Activated CD8-positive, alpha-beta memory T cell treated with anti-CD3 and anti-CD28 coated beads, Interleukin-2, amount 10 ng/mL, durations not matched to agents 7 days and 5 days (primary cell): ENCODE measurements around the gene ADAMTSL5. TPM values are rescaled to one million over a fixed set of nuclear protein-coding genes. Genes with fewer than 3 reads are reported as not detected.

Source experiments
- ATAC-seq: fragments of 150-1000 bp; cut with Tn5 transposase; one replicate; pipeline ENCODE4 v1.10.0; 2021; ENCODE audit warnings: moderate library complexity
- CTCF ChIA-PET: fragments of 350-600 bp; sonication (Branson Sonifier 250); formaldehyde crosslinking; loops from one replicate; lab custom pipeline; 2021; ENCODE audit warnings: antibody characterized with exemption; lab: Charles Lee
- DNase-seq: peaks from one replicate; pipeline ENCODE4 v3.0.0-alpha.2; 2020
- H3K27ac Mint-ChIP-seq: one replicate; pipeline ENCODE4 v1.8.0; 2021; ENCODE audit warnings: mild to moderate bottlenecking, mixed read lengths
- H3K27me3 Mint-ChIP-seq: one replicate; pipeline ENCODE4 v1.8.0; 2021; ENCODE audit warnings: mixed read lengths
- H3K36me3 Mint-ChIP-seq: one replicate; pipeline ENCODE4 v1.8.0; 2021; ENCODE audit warnings: mild to moderate bottlenecking, mixed read lengths
- H3K4me1 Mint-ChIP-seq: one replicate; pipeline ENCODE4 v1.8.0; 2021; ENCODE audit warnings: mixed read lengths
- H3K4me3 Mint-ChIP-seq: one replicate; pipeline ENCODE4 v1.8.0; 2021; ENCODE audit warnings: mild to moderate bottlenecking, moderate library complexity, mixed read lengths
- H3K9me3 Mint-ChIP-seq: one replicate; pipeline ENCODE4 v1.8.0; 2022; ENCODE audit warnings: low read depth, mixed read lengths
- total RNA-seq, 2 experiments: library from RNA; stranded (reverse); gene quantifications; one replicate each; pipeline ENCODE4 v1.2.3, GENCODE V29; 2021

ADAMTSL5 gene
- total RNA-seq, 2 experiments from 2014 or later: 0.91 to 1.2 TPM

DNA sequence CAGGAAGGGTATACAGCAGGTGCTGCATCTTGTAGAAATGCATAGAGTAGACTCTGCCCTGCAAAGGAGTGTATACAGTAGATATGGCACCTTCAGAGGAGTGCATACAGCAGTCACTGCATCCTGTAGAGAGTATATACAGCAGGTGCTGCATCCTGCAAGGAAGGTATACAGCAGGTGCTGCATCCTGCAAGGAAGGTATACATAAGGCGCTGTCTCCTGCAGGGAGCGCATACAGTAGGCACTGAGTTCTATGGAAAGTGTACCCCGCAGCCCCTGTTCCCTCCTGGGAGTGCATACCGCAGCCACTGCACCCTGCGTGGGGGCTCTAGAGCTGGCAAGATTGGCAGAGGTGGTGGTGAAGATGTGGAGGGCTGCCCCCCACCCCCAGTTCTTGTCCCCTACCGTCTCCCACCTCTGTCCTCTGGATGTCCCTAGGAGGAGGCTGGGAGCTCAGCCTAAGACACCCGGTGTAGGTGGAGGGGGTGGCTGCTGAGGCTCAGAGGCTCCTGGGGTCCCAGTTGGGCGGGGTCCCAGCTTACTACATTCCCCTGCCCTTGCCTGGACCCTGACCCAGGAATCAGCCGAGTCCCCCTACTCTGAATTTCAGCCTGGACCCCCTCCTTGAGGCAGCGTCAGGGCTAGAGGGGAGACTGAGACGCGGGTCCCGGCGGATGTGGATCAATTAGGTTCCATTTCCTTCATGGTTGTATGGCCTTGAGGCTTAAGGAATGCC, 2.3 kb upstream of the ADAMTSL5 start:
- no peak for DNase-seq
- CTCF ChIA-PET: interaction anchor here (0.7 kb wide), 1 partner anchor 78 kb away, joined by 3 read pairs; no protein-coding TSS in a partner anchor
- H3K36me3 Mint-ChIP-seq: no peaks in the 10 kb centered on the region
- peaks cover 11% of the 10 kb centered on the region for H3K27me3 Mint-ChIP-seq
- H3K4me3 Mint-ChIP-seq: no peak overlapping the region
- peaks cover 2% of the 10 kb centered on the region for H3K4me1 Mint-ChIP-seq
- no peak overlapping the region for H3K27ac Mint-ChIP-seq
- H3K9me3 Mint-ChIP-seq: no peaks in the 10 kb centered on the region
- ATAC-seq: no peak

DNA sequence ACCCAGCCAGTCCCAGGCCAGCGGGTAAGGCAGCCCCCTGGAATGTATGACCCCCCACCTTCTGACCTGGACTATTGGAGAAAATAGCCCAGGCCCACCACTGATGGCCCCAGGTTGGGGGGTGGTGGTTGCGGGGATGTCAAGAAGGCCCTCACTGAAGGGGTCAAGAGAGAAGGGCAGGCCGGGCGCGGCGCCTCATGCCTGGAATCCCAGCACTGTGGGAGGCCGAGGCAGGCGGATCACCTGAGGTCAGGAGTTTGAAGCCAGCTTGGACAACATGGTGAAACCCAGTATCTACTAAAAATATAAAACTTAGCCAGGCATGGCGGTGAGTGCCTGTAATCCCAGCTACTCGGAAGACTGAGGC, 1.5 kb upstream of the ADAMTSL5 start:
- H3K4me3 Mint-ChIP-seq: no peak overlapping the region

DNA sequence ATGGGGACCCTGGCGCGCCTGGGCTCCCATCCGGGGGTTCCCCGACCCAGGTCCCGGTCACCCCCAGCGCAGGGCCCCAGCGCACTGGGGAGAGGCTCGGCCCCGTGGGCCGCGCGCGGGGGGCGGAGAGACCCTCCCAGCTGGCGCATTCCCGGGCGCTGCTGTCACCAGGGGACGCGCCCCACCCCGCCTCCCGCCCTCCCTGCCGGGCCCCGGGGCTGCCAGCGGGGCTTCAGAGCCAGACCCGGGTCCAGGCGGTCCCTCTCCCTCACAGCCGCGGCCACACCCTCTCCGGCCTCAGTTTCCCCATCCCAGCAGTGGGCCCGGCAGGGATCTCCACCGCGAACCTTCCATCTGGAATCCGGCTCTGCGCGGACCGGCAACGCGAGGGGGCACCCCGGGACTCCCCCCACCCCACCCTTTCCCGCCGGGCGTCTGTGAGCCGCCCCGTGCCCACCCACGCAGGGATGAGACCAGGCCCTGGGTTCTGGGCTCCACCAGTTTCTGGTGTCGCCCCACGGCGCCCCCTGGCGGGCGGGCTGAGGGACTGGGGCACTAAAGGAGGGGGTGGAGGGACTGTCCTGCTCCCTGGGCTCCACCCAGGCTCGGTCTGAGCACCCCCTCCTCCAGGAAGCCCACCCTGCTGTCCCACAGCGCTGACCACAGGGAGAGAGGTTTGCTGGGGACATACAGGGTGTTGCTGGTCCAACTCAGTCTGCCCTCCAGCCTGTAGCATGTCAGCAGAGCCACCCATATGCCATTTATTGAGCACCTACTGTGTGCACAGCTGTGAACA, 878 bp upstream of the ADAMTSL5 start:
- Mint-ChIP-seq H3K27me3 (peaks cover 19% of the 10 kb centered on the region), H3K9me3 (no peaks in the 10 kb centered on the region), H3K4me3 (no peak overlapping the region), H3K27ac (no peak overlapping the region), H3K4me1 (peaks cover 2% of the 10 kb centered on the region), H3K36me3 (no peaks in the 10 kb centered on the region)
- ATAC-seq: peak; percentile 59
- CTCF ChIA-PET: interaction anchor here (0.7 kb wide), 1 partner anchor 46 kb away, joined by 3 read pairs; no protein-coding TSS in a partner anchor
- peak; percentile 76 for DNase-seq

More for the DNA sequence above, 1.5 kb upstream of the ADAMTSL5 start:
- H3K36me3 Mint-ChIP-seq: no peaks in the 10 kb centered on the region
- no peak for DNase-seq
- peaks cover 17% of the 10 kb centered on the region for H3K27me3 Mint-ChIP-seq
- peaks cover 2% of the 10 kb centered on the region for H3K4me1 Mint-ChIP-seq
- ATAC-seq: no peak
- H3K9me3 Mint-ChIP-seq: no peaks in the 10 kb centered on the region
- no peak overlapping the region for H3K27ac Mint-ChIP-seq
- CTCF ChIA-PET: interaction anchor here (0.7 kb wide), 1 partner anchor 77 kb away, joined by 3 read pairs; no protein-coding TSS in a partner anchor

DNA sequence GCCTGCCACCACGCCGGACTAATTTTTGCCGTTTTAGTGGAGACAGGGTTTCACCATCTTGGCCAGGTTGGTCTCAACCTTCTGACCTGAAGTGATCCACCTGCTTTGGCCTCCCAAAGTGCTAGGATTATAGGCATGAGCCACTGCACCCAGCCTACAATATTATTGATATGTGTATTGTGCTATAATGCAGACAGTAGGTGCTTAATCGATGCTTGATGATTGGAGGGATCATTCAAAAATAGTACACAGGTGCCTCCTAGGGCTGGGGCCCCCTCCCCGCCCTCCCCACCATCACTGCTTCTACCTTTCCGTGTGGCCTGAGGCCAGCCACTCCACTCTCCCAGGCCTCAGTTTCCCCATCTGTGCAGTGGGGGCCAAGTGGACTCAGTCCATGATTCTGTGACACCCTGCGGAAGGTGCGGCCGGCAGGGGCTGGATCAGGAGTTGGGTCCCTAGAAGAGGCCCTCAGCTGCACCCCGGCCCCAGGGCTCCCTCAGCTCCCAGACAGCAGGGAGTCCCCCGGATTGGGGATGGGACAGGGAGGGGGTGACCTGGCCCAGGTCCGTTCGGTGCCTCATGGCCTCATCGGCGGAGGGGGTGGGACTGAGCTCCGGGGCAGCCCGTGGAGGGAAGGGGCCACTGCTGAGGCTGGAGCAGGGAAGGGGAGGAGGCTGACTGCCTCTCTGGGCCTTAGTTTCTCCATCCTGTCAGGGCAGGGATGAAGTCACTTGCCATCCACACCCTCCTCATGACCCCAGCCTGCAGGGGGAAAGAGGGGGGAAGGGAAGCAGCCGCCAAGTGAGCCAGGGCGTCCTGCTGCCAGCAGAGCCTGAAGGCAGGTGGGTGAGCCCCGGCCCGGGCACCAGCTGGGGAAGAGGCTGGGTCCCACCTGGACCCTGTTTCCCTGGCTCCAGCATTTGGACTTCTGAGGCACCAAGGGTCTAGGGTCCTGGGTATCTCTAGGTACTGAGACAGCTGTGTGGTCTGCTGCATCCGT, 1.2 kb downstream of the ADAMTSL5 start:
- Mint-ChIP-seq H3K27ac (no peak overlapping the region), H3K27me3 (peaks cover 21% of the 10 kb centered on the region), H3K4me3 (peak overlapping the region; percentile 57), H3K9me3 (no peaks in the 10 kb centered on the region), H3K4me1 (peaks cover 6% of the 10 kb centered on the region), H3K36me3 (no peaks in the 10 kb centered on the region)
- DNase-seq (no peak), ATAC-seq (no peak)
- CTCF ChIA-PET: no interaction called here

DNA sequence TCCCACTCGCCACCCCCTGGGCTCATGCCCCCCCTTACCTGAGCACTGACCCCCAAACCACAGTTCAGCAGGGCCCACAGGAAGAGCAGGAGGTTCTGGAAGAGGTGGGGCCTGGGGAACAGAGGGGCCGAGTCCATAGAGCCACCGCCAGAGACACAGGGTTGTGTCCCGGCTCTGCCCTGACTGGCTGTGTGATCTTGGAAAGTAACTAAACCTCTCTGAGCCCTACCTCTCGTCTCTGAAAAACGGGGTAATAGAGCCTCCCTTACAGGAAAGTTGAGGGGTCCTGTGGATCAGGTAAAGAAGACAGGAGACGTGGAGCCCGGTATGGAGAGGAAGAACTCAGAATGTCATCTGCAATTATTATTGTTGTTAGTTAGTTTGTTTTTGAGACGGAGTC, 2.0 kb downstream of the ADAMTSL5 start:
- Mint-ChIP-seq H3K36me3 (no peaks in the 10 kb centered on the region), H3K4me3 (no peak overlapping the region), H3K27me3 (peaks cover 21% of the 10 kb centered on the region), H3K27ac (no peak overlapping the region), H3K4me1 (peaks cover 6% of the 10 kb centered on the region), H3K9me3 (peaks cover 2% of the 10 kb centered on the region)
- DNase-seq: no peak
- CTCF ChIA-PET: no interaction called here
- ATAC-seq: no peak

DNA sequence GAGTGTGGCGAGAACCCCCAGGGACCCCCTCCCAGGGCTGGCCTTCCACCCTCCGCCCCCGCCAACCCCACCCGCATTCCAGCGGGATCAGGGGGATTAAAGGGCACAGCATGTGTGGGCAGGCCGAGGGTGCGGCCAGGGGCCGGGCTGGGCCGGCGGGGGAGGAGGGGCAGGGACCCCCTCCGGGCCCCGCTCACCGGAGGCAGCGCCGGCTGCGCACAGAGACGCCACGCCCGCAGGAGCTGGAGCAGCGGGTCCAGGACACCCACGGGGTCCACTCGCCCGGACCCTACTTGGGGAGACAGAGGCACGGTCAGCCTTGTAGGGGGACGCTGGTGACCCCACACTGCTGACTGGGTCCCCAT, 2.4 kb downstream of the ADAMTSL5 start:
- ATAC-seq (no peak), DNase-seq (no peak)
- CTCF ChIA-PET: no interaction called here
- Mint-ChIP-seq H3K36me3 (no peaks in the 10 kb centered on the region), H3K9me3 (peaks cover 2% of the 10 kb centered on the region), H3K4me1 (peaks cover 6% of the 10 kb centered on the region), H3K4me3 (no peak overlapping the region), H3K27ac (no peak overlapping the region), H3K27me3 (peaks cover 21% of the 10 kb centered on the region)

DNA sequence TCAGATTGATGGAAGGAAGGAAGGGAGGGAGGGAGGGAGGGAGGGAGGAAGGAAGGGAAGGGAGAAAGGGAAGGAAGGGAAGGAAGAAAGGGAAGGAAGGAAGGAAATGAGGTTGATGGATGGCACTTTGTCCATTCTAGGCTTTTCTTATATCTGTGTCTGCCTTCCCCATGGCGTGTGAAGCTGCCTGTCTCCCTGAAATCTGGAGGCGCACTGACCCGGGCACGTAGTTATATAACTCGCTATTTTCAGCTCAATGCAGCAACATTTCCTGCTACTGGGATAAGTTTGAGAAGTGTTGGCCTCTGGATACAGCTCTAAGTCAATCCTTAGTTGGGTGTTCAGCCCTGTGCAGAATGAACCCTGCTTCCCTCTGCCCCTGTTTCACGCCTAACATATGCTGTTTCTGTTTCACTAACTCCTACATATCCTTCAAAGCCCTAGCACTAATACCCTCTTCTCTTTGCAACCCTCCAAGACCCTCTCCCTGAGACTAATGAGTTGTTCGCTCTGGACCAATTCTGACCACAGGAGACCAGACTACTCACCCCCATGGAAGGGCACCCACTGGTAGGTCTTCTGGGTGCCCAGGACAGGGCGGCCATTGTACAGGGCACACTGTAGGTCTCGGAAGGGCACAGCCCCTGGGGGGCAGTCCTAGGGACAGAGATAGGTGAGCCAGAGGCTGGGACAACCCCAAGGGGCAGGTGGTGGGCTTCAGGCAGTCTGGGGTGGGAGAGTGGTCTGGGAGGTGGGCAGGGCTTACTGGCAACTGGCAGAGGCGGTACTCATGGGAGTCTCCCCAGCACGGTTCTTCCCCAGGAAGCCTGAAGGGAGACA, 3.0 kb downstream of the ADAMTSL5 start:
- no peak overlapping the region for H3K4me3 Mint-ChIP-seq
- DNase-seq (no peak), ATAC-seq (no peak)
- peaks cover 6% of the 10 kb centered on the region for H3K4me1 Mint-ChIP-seq
- peaks cover 21% of the 10 kb centered on the region for H3K27me3 Mint-ChIP-seq
- peaks cover 2% of the 10 kb centered on the region for H3K9me3 Mint-ChIP-seq
- H3K36me3 Mint-ChIP-seq: no peaks in the 10 kb centered on the region
- CTCF ChIA-PET: interaction anchor here (0.7 to 0.9 kb wide), 2 partner anchors 44 to 230 kb away, joined by 3 read pairs; no protein-coding TSS in a partner anchor
- no peak overlapping the region for H3K27ac Mint-ChIP-seq

DNA sequence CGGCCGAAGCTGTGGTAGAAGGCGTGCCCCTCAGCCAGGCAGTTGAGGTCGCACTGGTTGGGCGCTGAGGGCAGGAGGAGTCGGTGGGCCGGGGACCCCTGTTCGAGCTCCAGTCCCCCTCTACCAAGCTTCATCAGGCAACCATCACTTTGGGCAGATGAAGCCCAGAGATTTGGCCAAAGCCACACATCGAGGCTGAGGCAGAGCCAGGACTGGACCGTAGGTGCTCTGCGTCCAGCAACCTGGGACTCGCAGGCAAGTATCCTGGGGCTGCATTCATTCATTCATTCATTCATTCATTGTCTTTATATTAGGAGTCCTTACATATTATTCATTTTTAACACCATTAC, 4.3 kb downstream of the ADAMTSL5 start:
- DNase-seq (no peak), ATAC-seq (no peak)
- Mint-ChIP-seq H3K9me3 (peaks cover 2% of the 10 kb centered on the region), H3K4me1 (peaks cover 8% of the 10 kb centered on the region), H3K27me3 (peaks cover 31% of the 10 kb centered on the region), H3K36me3 (no peaks in the 10 kb centered on the region), H3K4me3 (no peak overlapping the region), H3K27ac (no peak overlapping the region)
- CTCF ChIA-PET: interaction anchor here (1.7 kb wide), 1 partner anchor 38 kb away, joined by 6 read pairs; no protein-coding TSS in a partner anchor

DNA sequence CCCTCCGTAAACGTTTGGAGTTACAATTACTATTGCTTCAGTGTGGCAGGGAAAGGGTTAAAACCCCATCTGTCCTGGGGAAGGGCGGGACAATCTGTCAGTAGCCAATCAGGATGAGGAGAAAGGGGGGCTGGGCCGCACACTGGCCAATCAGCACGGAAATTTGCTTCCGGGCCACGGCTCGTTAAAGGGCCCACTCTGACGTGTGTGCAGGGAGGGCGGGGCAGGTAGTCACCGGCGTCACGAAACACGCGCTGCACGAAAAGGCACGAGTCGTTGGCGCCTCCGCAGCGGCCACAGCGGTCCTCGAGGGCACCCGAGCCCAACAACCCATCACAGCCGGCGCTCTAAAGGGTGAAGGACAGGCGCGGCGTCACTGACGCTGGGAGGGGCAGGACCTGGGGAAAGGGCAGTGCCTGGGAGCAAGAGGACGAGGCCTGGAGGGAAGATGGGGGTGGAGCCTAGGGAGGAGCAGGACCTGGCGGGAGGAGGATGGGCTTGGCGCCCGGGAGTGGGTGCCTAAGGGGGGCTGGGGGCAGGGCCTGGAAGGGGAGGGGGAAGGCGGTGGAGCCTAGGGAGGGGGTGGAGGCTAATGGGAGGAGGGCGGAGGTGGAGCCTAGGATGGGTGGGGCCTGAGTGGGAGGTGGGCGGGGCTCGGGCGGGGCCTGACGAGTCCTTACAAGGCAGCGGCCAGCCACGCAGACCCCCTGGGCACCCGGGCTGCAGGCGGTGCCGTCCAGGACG, 4.9 kb downstream of the ADAMTSL5 start:
- DNase-seq (peak; percentile 91), ATAC-seq (peak; percentile 87)
- peaks cover 2% of the 10 kb centered on the region for H3K9me3 Mint-ChIP-seq

DNA sequence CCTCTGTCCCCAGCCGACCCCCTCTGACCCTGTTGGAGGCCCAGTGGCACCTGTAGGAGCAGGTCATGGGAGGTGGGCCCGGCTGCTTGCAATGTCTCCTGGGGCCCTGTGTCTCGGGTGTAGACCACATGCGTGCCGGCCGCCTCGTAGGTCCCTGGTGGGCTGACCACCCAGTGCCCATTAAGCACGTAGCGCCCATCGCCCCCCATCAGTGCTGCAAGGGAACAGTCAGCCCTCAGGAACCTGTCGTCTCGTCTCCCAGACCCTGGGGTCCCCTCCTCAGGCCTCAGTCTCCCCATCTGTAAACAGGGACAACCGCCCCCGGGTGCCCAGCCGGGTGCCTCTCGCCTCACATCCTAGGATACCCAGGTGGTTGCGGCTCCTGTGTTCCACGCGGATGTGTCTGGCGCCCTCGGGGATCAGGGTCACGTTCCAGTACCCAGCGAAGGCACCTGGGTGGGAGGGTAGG, 5.6 kb downstream of the ADAMTSL5 start:
- H3K4me1 Mint-ChIP-seq: peaks cover 9% of the 10 kb centered on the region
- no peak for DNase-seq
- no peak overlapping the region for H3K27ac Mint-ChIP-seq
- ATAC-seq: no peak
- peaks cover 36% of the 10 kb centered on the region for H3K27me3 Mint-ChIP-seq
- no peak overlapping the region for H3K4me3 Mint-ChIP-seq
- H3K36me3 Mint-ChIP-seq: no peaks in the 10 kb centered on the region
- H3K9me3 Mint-ChIP-seq: peaks cover 2% of the 10 kb centered on the region
- CTCF ChIA-PET: interaction anchor here (1.7 kb wide), 1 partner anchor 39 kb away, joined by 6 read pairs; no protein-coding TSS in a partner anchor

More for the DNA sequence above, 4.9 kb downstream of the ADAMTSL5 start:
- Mint-ChIP-seq H3K27me3 (peaks cover 33% of the 10 kb centered on the region), H3K4me3 (peak overlapping the region; percentile 74), H3K36me3 (no peaks in the 10 kb centered on the region), H3K27ac (peak overlapping the region; percentile 77), H3K4me1 (peaks cover 8% of the 10 kb centered on the region)
- CTCF ChIA-PET: interaction anchor here (1.7 kb wide), 1 partner anchor 39 kb away, joined by 6 read pairs; no protein-coding TSS in a partner anchor

DNA sequence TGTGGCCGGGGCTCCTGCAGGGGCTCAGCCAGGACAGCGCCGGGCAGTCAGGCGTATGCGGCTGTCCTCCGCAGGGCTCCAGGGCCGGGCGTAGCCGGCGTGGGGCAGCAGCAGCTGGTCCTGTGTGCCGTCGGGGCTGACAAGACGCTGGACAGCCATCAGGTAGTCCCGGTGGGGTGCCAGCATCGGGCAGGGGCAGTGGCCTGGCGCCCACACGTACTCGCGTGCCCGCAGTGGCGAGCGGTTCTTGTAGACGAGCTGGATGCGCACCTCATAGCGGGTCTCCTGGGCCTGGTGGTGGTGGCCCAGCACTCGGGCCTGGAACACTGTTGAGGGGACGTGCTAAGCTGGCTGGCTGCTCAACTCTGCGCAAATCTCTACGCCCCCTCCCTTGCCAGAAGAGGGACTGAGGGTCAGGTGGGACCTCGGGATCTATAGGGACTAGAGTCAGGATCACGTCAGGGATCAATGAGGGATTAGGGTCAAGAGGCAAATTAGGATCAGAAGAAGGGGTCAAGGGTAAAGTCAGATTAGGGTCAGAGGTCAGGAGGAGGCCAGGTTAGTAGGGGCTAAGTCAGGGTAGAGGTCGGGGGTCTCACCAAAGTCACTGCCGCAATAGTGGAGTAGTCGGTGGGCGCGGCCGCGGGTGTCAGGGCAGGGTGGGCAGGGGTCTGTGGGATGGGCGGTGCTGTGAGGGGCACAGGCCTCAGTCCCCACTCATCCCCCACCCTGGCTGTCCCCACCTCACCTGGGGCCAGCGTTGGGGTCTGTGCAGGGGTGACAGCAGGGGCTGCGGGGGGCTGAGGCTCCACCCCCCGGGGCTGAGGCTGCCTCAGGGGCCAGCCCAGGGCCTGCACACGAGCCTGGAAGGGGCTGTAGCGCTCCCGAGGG, 6.6 kb downstream of the ADAMTSL5 start:
- peaks cover 9% of the 10 kb centered on the region for H3K4me1 Mint-ChIP-seq
- no peak overlapping the region for H3K27ac Mint-ChIP-seq
- no peaks in the 10 kb centered on the region for H3K36me3 Mint-ChIP-seq
- CTCF ChIA-PET: interaction anchor here (1.6 kb wide), 1 partner anchor 40 kb away, joined by 4 read pairs; no protein-coding TSS in a partner anchor
- H3K9me3 Mint-ChIP-seq: peaks cover 2% of the 10 kb centered on the region
- H3K4me3 Mint-ChIP-seq: no peak overlapping the region
- peaks cover 33% of the 10 kb centered on the region for H3K27me3 Mint-ChIP-seq
- DNase-seq (no peak), ATAC-seq (no peak)
